Stimulated activated memory B cell treated with anti-CD40 and anti-IgM and Interleukin-4, amounts not matched to agents 10 μg/mL and 1 μg/mL and 100 μg/mL, for 72 hours (primary cell): ENCODE results near the gene FGD6.

Experiments
- ATAC-seq: fragments of 150-1000 bp; cut with Tn5 transposase; 2 replicates; pipeline ENCODE4 v1.10.0; 2021
- H3K27ac Mint-ChIP-seq: one replicate; pipeline ENCODE4 v1.8.0; 2022; ENCODE audit warnings: mild to moderate bottlenecking, mixed read lengths
- H3K27me3 Mint-ChIP-seq: one replicate; pipeline ENCODE4 v1.8.0; 2022; ENCODE audit warnings: mixed read lengths
- H3K36me3 Mint-ChIP-seq: one replicate; pipeline ENCODE4 v1.8.0; 2022; ENCODE audit warnings: mixed read lengths
- H3K4me1 Mint-ChIP-seq: one replicate; pipeline ENCODE4 v1.8.0; 2022; ENCODE audit warnings: mixed read lengths
- H3K4me3 Mint-ChIP-seq: one replicate; pipeline ENCODE4 v1.8.0; 2022; ENCODE audit warnings: mild to moderate bottlenecking, moderate library complexity, mixed read lengths
- H3K9me3 Mint-ChIP-seq: one replicate; pipeline ENCODE4 v1.8.0; 2022; ENCODE audit warnings: mixed read lengths

FGD6 gene

DNA sequence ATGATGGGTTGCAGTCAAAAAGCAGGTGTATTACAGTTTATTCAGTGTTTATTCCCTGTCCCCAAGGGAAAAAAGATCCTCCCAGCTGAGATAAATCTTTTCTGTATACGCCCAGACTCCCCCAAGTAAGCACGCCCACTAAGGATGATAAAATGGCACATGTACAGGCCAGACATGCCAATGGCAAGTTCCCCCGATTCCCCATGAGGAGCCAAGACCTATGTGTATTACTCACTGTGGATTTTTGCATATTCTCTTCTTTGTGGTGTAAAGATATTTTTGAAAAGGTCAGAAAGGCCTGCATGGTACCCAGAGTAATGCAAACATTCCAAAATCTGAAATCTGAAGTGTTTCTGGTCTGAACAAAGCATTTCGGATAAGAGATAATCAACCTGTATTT is 166.0 kb downstream of the FGD6 start:
- Mint-ChIP-seq H3K27me3 (no peaks in the 10 kb centered on the region), H3K4me3 (no peak overlapping the region), H3K36me3 (peaks cover 26% of the 10 kb centered on the region), H3K4me1 (no peaks in the 10 kb centered on the region), H3K27ac (no peak overlapping the region), H3K9me3 (no peaks in the 10 kb centered on the region)
- no peak for ATAC-seq

DNA sequence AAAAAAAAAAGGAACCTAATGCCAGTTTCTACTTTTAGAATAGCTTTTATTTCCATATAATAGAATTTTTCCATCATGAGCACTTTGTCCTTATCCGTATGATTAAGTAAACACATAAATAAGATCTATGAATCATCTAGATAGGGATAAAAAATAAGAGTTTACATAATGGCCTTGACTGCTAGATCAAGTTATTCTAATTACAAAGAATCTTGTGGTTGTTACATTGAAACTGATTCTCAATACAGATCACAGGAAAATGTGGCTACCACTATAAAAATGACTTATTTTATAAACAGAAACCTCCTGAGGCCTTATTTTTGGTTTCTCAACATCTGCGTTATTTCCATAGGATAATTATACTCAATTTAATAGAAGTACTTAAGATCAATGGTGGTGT is 179.4 kb downstream of the FGD6 start:
- Mint-ChIP-seq H3K27me3 (no peaks in the 10 kb centered on the region), H3K4me1 (peaks cover 6% of the 10 kb centered on the region), H3K4me3 (no peak overlapping the region), H3K27ac (no peak overlapping the region), H3K36me3 (peaks cover 34% of the 10 kb centered on the region), H3K9me3 (no peaks in the 10 kb centered on the region)
- ATAC-seq: no peak

DNA sequence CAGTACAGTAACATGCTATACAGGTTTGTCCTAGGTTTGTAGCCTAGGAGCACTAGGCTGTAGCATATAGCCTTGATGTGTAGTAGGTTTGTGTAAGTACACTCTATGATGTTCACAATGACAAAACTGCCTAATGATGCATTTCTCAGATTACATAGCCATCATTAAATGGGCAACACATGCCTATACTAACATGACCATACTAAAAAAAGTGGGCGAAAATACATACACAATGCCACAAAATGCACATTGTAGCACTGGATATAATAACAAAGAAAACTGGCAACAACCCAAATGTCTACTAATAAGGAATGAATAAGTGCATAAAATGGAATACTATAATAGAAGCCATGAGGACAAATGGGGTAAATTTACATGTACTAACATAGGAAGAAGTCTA is 182.5 kb downstream of the FGD6 start:
- ATAC-seq: no peak
- H3K4me3 Mint-ChIP-seq: no peak overlapping the region
- H3K36me3 Mint-ChIP-seq: peaks cover 30% of the 10 kb centered on the region
- H3K27ac Mint-ChIP-seq: no peak overlapping the region
- no peaks in the 10 kb centered on the region for H3K27me3 Mint-ChIP-seq
- H3K9me3 Mint-ChIP-seq: no peaks in the 10 kb centered on the region
- peaks cover 6% of the 10 kb centered on the region for H3K4me1 Mint-ChIP-seq
